Stimulated activated naive CD4-positive, alpha-beta T cell treated with Interleukin-2 at 50 U/mL for 16 hours (primary cell): Measurements from ENCODE around the gene CARD11.
A peak's percentile ranks its signal among the peaks of the same experiment; 100 is the strongest.

Experiments
- DNase-seq: peaks from one replicate; lab custom pipeline; 2025; lab: John Stamatoyannopoulos, UW

Gene CARD11

DNA sequence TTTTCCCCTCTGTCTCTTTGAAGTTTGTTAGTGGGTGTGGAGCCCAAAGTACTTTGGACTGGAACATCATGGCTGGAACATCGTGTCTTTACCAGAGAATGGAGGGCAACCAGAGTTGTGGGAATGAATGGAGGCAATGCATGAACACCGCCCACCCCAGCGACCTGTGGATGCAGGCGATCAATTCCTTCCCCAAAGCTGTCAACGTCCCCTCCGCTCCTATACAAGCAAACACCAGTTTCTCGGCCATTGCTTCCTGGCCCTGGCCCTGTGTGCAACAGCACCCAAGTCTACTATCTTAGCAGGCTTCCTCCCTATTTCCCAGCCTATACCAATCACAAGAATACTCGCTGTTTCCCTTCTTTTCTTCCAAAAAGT lies 62.6 kb downstream of the CARD11 start:
- no peak for DNase-seq

DNA sequence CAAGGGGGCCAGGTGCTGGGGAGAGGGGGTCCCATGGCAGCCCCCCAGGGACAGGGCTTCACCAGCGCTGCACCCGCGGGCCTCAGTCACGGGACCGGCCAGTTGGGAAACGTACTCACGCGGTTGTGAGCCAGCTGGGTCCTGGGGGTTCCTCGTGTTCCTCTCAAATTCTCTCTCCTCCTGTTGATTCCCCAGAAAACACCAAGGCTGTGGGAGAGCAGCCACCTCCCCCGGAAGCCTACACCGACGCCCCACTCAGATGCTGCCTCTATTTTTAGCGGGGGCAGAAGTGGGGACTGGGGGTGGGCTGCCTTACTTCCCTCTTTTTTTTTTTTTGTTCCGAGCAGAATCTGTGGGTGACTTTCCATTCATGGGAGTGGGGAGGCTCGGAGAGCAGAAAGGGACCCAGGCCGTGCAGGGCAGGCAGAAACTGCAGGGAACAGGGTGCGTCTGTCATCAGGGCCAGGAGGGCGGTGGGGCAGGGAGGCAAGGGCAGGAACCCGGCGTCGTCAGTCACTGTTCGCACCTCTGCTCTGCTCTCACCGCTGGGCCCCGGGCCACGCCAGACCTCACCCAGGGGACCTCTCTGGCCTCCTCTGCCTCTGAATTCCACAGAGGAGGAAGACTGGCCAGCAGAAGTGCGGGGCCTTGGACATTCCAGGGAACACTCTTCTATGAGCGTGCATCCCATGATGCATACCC lies 63.1 kb downstream of the CARD11 start:
- no peak for DNase-seq

DNA sequence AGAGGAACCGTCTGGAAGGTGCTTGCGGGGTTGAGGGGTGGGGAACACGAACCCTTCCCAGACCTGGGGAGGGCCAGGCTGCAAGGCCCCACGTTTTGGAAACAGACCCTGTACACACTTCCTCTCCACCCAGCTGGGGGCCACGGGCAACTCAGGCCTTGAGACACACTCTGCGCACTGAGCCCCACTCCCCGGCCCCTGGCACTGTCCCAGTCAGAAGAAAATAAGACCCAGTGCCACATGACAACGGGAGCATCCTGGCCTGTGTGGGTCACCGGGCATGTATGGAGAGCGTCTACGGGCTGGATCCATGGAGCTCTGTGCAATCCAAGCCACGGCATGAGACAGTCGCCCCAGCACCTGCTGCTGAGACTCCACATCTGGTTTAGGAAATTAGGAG lies 63.7 kb downstream of the CARD11 start:
- no peak for DNase-seq

DNA sequence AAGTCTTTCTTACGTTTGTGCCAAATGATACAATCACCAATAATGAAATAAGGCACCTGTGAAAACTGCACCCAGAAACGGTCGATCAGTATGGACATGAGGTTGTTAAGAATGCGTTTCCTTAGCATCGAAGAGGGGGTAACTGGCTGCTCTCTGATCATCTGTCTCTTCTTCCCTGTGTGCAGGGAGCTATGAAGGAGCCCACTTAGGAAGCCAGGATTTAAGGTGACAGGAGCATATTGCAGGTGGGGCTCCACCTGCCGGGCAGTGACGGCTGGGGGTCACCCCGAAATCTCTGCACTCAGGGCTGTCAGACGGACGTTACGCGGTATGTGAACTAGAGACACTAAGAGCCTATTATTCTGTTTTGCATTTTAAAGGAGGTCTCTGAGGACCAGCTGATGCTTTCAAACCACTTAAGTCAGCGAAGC lies 64.5 kb downstream of the CARD11 start:
- DNase-seq, result no peak

DNA sequence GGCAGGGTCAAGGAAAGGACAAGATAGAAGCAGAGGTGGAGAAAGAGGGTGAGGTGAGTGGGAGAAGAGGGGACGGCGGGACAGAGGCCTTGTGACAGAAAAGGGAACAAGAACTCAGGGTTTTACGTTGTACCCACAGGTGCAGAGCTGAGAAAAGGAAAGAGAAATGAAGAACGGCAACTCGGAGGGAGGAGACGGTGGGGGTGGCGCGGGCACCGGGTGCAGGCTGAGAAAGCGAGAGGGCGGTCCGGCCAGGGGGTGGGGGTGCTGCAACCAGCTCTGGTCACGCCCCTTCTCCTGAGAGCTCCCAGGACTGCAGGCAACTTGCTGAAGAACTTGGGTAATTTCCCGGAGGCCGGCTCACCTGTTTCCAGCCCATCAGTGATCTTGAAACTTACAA lies 65.3 kb downstream of the CARD11 start:
- peak; percentile 84 for DNase-seq

- no peak for DNase-seq
Measured at GRCh38 chr7:2975821-2976371, 67.8 kb downstream of the CARD11 start.

- DNase-seq, result no peak
Measured at GRCh38 chr7:2974093-2974819, 69.4 kb downstream of the CARD11 start.

- no peak for DNase-seq
Measured at GRCh38 chr7:2972835-2973161, 70.9 kb downstream of the CARD11 start.

DNA sequence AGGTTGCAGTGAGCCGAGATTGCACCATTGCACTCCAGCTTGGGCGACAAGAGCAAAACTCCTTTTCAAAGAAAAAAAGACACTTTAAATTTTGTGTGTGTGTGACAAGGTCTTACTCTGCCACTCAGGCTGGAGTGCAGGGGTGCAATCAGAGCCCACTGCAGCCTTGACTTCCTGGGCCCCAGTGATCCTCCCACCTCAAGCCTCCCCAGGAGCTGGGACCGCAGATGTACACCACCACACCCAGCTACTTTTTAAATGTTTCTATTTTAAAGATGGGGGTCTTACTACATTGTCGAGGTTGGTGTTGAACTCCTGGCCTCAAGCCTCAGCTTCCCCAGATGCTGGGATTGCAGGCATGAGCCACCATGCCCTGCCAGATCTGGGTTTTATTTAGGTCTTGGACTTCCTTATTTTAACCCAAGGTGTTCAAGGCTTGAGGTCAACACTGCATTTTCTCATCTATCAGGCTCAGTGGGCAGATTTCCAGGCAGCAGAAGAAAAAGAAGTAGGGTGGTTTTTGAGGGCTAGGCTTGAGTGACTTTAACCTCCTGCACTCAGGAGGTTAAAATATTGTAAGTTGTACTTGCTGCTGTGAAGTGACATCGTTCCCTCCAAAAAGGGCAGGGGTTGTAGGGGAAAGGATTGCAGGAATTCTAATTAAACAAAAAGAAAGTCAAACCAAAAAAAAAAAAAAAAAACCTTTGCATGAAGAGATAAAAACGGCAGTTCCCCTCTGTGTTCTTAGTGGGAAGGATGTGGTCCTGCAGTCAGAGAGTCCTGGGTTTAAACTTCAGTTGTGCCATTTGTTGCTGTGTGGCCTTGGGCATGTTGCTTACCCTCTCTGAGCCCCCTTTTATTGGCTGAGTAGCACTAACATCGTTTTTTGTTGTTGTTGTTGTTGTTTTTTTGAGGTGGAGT lies 71.5 kb downstream of the CARD11 start:
- DNase-seq, result no peak

- DNase-seq, result no peak
Measured at GRCh38 chr7:2970861-2971260, 72.8 kb downstream of the CARD11 start.

DNA sequence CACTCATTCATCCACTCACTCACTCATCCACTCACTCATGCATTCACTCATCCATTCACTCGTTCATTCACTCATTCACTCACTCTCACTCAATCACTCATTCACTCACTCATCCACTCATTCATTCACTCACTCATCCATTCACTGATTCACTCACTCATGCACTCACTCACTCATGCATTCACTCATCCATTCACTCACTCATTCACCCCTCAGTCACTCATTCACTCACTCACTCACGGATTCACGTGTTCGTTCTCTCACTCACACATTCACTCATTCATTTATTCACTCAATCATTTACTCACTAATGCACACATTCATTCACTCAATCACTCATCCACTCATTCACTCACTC lies 73.4 kb downstream of the CARD11 start:
- no peak for DNase-seq

- DNase-seq, result no peak
Measured at GRCh38 chr7:2969398-2970306, 74.0 kb downstream of the CARD11 start.

GRCh38 chr7:2968616-2969397 lies 74.9 kb downstream of the CARD11 start:
- no peak for DNase-seq

DNA sequence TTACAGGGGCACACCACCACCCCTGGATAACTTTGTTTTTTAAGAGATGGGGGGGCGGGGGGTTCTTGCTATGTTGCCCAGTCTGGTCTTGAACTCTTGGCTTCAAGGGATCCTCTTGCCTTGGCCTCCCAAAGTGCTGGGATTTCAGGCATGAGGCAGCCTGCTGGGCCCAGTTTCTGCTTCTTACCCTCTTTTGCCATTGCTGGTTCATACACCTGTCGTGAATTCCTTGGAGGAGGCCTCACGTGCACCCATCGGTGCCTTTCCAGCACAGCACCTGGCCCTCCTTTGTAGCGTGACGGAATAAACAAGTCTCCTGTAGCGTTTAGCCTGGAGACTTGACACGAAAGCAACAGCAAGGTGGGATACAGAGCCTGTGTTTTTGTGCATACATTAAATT lies 75.5 kb downstream of the CARD11 start:
- no peak for DNase-seq

GRCh38 chr7:2967705-2968104 lies 76.0 kb downstream of the CARD11 start:
- DNase-seq, result no peak

DNA sequence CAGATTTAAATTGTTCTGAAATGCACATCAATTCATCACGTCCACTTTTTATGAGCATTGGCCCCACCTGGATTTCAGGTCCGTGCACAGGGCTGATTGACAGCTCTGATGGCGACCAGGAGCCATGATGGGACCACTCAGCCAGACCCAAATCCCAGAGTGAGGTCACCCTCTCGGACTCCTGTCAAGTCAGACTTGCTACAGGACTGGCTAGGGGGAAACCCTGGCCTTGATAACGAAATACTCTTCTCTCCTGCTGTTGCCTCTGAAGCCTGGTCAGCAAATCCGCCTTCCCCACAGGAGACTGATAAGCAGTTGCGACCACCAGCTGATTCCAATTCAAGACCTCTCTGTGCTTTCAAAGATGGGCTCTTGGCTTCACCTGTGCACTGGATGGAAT lies 76.4 kb downstream of the CARD11 start:
- DNase-seq, result no peak

DNA sequence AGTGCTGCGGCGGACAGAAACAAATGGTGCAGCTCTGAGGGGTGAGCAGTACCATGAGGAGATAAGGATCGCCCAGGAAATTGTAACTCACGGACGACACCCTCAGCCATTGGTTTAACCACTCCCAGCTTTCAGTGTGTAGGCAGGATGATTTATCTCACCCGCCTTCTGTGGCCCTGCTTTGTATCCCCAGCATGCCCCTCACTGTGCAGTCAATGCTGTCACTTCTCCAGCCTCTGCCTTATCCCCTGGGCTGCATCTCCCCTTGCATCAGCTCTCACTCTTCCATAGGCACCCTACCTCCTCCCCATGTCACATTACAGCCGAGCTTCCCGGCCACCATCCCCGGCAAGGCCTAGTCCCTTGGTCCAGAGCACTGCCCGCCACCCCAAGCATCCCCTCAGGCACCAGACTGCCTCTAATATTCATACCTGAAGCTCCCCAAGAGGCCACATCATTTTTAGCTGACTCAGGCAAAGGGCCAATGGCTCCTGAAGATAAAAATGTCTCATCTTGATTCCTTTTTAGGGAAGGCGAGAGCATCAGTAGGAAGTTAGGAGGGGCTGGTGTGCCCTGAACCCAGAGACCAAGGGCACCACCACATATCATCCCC lies 77.1 kb downstream of the CARD11 start:
- DNase-seq, result no peak

DNA sequence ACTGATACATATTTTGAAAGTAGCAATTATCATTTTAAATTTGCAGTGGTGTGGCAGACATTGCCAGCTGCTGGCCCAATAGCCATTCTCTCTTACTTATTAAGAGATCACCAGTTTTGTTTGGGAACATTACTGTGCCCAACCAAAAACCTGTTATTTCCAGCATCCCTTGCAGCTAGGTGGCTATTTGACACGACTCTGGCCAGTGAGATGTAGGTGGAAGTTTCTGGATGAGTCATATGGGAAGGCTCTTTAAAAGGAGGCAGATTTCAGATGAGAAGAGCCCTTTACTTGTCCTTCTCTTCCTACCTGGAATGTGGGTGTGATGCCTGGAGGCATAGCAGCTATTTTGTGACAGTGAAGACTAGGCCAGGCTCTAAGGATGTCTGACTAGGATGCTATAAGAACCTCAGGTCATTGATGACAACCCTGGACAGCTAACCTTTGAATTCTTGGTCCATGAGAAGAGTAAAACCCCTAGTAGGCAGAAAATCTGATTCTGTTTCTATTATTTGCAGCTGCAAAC lies 77.9 kb downstream of the CARD11 start:
- no peak for DNase-seq

- no peak for DNase-seq
Measured at GRCh38 chr7:2965301-2965700, 78.4 kb downstream of the CARD11 start.

DNA sequence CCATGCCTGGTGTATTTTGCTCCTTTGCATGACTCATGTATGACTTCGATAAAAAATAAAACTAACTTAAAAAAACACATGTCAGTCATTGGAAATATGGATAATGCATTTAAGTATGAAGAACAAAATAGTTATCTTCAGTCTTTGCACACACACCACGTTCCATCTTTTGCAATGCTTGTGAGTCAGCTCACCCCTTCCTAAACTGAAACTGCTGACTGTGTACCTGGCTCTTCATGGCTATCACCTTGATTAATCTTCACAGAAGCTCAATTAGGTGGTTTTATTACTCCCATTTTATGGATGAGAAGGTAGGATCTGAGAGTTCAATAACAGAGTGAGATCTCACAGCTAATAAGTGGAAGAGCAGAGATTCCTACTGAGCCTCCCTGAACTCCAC lies 79.5 kb downstream of the CARD11 start:
- no peak for DNase-seq
